IMR-90 (cell line): ENCODE data around the gene CCDC171. TPM values are rescaled to one million over a fixed set of nuclear protein-coding genes. Genes with fewer than 3 reads are reported as not detected.

Source experiments
- ELK1 ChIP-seq: fragments of 150-350 bp; IDR thresholded peaks from 2 replicates; pipeline ENCODE4 v1.6.1; 2016; ENCODE audit warnings: low read depth, mild to moderate bottlenecking, low read length, moderate library complexity, borderline replicate concordance
- polyA plus RNA-seq, 3 experiments: library from polyadenylated mRNA; depleted of rRNA; stranded (reverse); fragments of >200 nt; gene quantifications; 2 replicates each; pipeline ENCODE4 v1.2.3, GENCODE V29; 2012; ENCODE audit warnings: low replicate concordance in 1 of 3
- total RNA-seq: library from RNA; depleted of rRNA; stranded (reverse); fragments of >200 nt; gene quantifications from 2 replicates; pipeline ENCODE4 v1.2.3, GENCODE V29; 2012

Gene CCDC171
- total and polyA plus RNA-seq, 2 of the 4 experiments (the other 2 are of a cell fraction), result 0.63 to 2.2 TPM

- no peak for TF ChIP-seq ELK1
These were observed 42.7 kb upstream of the CCDC171 start (continued) for GRCh38 chr9:15509931-15510788.
